Mesenteric fat pad (tissue), 1 donor: ENCODE data around the gene KRTAP3-1. TPM values are rescaled to one million over a fixed set of nuclear protein-coding genes. Genes with fewer than 3 reads are reported as not detected.
"Not testable (repeated sequence)": the region's sequence is repeated elsewhere in the genome, so short reads cannot be mapped to it uniquely, and the experiment has no call there.

ENCODE experiments used
- DNase-seq: peaks from one replicate; pipeline ENCODE4 v3.0.0-alpha.2; 2020; ENCODE audit warnings: low spot score
- long read RNA-seq: library from polyadenylated mRNA; unstranded; transcript quantifications from one replicate; pipeline ENCODE4 v2.0.0, GENCODE V29; 2020
- total RNA-seq: library from RNA; stranded (reverse); fragmentation: NEBNext Ultra II Directional; extraction: Animal tissue kit (Norgen Biotek cat#: 25700); gene quantifications from one replicate; pipeline ENCODE4 v1.2.1, GENCODE V29; 2021
- donor health status: DM: yes; HTN: yes; CAD: no.

Gene KRTAP3-1
- not detected for total RNA-seq
- long read RNA-seq = 0 reads

GRCh38 chr17:41008811-41009210, at the start of gene KRTAP3-1:
TSS of gene KRTAP3-1 (minus strand) at chr17:41009128. CDS start at chr17:41009074, 54 bp downstream.
- DNase-seq = no peak

DNA sequence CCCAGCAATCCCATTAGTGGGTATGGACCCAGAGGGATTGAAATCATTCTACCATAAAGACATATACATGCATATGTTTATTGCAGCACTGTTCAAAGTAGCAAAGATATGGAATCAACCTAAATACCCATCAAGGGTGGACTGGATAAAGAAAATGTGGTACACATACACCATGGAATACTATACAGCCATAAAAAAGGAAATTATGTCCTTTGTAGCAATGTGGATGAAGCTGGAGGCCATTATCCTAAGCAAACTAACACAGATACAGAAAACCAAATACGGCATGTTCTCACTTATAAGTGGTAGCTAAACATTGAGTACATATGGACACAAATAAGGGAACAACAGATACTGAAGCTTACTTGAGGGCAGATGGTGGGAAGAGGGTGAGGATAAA, 48.6 kb upstream of the KRTAP3-1 start:
- DNase-seq = no peak

DNA sequence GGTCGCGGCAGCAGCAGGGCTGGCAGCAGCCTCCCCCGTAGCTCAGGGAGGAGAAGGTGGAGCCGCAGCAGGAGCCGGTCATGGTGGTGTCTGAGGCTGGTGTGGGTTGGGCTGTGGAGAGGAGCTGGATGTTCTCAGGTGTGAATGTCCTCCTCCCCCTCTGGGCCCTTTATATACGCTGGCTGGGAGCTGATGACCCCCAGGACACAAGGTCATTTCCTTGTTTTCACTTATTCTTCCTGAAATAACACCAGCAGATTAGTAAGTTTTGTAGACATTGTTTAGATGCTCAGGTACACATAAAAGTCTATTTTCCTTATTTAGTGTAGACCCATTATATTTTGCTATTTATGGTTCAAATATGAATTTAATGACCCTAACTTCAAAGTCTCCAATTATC, 46.2 kb upstream of the KRTAP3-1 start, which contains the start of gene KRTAP2-2:
KRTAP2-2 (minus strand) TSS at position 101 of the 400 bp plus-strand sequence; CDS start at position 82, 19 bp downstream.
- DNase-seq = not testable (repeated sequence)

DNA sequence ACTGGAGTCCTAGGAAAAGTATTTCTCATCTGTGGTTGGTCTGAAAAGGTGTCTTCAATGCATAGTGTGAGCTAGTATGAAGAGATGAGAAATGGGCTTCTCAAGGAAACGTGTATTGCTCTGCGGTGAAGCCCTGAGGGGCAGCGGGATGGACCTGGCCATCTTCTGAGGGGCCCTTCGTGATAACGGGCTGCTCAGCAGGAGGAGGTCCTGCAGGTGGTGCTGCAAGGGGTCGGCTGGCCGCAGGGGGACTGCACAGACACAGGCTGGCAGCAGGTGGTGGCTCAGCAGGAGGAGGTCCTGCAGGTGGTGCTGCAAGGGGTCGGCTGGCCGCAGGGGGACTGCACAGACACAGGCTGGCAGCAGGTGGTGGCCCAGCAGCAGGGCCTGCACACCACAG, 45.6 kb upstream of the KRTAP3-1 start:
- DNase-seq = not testable (repeated sequence)

GRCh38 chr17:41054025-41054424, 45.1 kb upstream of the KRTAP3-1 start:
- no peak for DNase-seq

GRCh38 chr17:41052566-41052965, 43.6 kb upstream of the KRTAP3-1 start:
- no peak for DNase-seq

DNA sequence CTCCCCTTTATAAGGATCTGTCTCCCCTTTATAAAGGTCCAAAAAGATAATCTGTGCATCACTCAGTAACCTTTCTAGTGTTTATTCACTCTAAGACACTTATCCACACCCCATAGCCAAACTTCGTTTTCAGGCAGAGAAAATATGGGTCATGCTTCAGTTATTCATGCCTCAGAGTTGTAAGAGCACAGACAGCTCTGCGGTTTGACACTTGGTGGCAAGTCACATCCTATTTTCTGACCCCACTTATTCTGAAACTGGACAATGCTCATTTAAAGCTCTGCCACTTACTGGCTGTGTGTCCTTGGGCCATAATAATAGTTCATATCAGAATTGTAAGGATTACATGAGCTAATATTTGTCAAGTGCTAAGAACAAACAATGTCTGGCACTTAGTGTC, 40.2 kb upstream of the KRTAP3-1 start:
- DNase-seq = no peak

DNA sequence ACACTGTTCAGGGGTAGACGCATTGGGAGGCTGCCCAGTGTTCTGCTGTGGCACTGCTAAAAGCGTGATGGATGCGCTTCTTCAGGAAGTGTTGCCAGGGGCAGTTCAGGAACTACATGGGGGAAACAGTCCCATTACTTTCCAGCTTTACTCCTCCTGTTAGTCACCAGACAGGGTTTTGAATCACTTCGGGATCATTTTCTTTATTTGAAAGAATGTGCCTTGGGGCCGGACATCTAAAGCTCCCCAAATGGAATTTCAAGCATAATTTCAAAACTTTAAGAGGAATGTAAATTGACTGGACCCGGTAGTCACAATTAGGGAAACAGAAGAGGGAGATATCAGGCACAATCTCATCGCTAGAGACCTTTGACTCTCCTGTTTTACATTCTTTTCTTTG, 39.5 kb upstream of the KRTAP3-1 start:
- DNase-seq = no peak

DNA sequence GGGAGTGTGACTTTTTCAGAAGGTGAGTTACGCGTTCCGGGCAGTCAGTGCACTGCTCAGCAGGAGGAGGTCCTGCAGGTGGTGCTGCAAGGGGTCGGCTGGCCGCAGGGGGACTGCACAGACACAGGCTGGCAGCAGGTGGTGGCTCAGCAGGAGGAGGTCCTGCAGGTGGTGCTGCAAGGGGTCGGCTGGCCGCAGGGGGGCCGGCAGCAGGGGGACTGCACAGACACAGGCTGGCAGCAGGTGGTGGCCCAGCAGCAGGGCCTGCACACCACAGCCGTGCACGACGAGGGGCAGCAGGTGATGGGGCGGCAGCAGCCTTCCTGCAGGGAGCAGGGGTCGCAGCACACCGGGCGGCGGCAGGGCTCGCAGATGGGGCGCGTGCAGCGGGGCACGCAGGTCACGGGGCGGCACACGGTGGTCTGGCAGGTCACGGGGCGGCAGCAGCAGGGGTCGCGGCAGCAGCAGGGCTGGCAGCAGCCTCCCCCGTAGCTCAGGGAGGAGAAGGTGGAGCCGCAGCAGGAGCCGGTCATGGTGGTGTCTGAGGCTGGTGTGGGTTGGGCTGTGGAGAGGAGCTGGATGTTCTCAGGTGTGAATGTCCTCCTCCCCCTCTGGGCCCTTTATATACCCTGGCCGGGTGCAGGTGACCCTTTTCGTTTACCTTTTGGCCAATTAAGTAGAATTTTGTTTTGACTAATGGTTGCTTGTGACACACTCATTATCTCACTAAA, 38.0 kb upstream of the KRTAP3-1 start, which contains the start of gene KRTAP2-1:
KRTAP2-1 (minus strand) TSS at position 582 of the 731 bp plus-strand sequence; CDS start at position 533, 49 bp downstream.
- not testable (repeated sequence) for DNase-seq

GRCh38 chr17:41042953-41043352, 34.0 kb upstream of the KRTAP3-1 start:
- no peak for DNase-seq

DNA sequence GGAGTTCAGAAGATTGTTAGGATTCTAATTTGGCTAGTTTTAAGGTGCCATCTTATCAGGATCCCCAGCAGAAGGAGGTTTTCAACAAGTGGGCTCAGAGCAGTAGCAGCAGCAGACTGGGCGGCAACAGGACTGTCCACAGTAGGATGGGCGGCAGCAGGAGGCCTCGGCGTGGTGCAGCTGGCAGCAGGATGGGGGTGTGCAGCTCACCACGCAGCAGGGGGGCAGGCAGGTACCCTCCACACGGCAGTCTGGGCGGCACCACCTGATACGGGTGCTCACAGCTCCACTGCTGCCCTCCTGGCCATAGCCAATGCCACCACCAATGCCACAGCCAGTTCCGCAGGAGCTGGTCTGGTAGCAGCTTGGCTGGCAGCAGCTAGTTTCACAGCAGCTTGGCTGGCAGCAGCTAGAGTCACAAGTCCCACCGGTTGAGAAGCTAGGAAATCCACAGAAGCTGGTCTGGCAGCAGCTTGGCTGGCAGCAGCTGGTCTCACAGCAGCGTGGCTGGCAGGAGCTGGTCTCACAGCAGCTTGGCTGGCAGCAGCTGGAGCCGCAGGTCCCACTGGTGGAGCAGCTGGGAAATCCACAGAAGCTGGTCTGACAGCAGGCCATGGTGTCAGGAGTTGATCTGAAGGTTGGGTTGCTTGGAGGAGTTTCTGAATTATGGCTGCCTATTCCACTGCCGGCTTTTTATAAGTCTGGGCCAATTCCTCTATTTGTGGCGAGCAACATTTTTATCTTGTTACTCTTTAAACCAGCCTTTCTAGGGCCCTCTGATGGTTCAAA, 32.0 kb upstream of the KRTAP3-1 start, which contains the start of gene KRTAP1-1:
KRTAP1-1 (minus strand) TSS at position 668 of the 789 bp plus-strand sequence; CDS start at position 615, 53 bp downstream.
- not testable (repeated sequence) for DNase-seq

DNA sequence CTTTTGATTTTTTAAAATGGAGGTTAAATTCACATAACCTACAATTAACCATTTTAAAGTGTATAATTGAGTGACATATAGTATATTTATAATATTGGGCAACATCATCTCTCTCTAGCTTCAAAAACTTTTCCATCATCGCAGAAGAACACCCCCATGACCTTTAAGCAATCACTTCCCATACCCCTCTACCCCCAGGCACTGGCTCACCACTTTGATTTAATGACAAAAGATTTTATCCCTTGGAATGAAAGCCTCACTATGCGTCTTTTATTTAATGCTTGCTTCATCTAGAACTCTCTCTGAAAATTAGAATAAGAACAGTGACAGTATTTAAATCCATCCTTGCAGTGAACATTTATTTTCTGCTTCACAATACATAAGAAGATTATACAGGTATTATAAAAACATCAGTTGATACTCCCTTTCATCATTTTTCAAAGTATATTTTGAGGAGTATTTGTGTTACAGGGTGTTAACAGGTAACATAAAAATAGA, 29.0 kb upstream of the KRTAP3-1 start:
- no peak for DNase-seq

DNA sequence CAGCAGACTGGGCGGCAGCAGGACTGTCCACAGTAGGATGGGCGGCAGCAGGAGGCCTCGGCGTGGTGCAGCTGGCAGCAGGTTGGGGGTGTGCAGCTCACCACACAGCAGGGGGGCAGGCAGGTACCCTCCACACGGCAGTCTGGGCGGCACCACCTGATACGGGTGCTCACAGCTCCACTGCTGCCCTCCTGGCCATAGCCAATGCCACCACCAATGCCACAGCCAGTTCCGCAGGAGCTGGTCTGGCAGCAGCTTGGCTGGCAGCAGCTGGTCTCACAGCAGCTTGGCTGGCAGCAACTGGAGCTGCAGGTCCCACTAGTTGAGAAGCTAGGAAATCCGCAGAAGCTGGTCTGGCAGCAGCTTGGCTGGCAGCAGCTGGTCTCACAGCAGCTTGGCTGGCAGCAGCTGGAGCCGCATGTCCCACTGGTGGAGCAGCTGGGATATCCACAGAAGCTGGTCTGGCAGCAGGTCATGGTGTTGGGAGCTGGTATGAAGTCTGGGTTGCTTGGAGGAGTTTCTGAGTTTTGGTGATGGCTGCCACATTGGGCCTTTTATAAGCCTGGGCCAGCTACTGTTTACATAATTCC, 25.5 kb upstream of the KRTAP3-1 start, which contains the start of gene KRTAP1-3:
KRTAP1-3 (minus strand) TSS at position 529 of the 590 bp plus-strand sequence; CDS start at position 476, 53 bp downstream.
- DNase-seq = not testable (repeated sequence)

DNA sequence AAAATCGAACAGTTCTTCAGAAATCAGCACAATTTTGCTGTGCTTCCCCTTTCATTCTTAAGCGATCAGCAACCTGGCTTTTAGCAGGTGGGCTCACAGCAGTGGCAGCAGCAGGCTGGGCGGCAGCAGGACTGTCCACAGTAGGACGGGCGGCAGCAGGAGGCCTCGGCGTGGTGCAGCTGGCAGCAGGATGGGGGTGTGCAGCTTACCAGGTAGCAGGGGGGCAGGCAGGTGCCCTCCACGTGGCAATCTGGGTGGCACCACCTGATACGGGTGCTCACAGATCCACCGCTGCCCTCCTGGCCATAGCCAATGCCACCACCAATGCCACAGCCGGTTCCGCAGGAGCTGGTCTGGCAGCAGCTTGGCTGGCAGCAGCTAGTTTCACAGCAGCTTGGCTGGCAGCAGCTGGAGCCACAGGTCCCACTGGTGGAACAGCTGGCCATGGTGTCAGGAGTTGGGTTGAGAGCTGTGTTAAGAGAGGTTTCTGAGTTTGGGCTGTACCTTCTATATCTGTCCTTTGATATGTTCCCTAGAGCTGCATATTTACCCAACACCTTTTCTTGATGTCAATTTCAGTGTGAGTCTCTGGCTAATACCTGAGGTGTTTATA, 20.8 kb upstream of the KRTAP3-1 start, which contains the start of gene KRTAP1-4:
KRTAP1-4 (minus strand) TSS at position 563 of the 613 bp plus-strand sequence; CDS start at position 446, 117 bp downstream.
- no peak for DNase-seq

- no peak for DNase-seq
Observed at GRCh38 chr17:41026715-41027471, 18.0 kb upstream of the KRTAP3-1 start, which contains the start of gene KRTAP1-5. TSS of gene KRTAP1-5 (minus strand) at chr17:41027208. CDS start at chr17:41027155, 53 bp downstream.

- DNase-seq = no peak
Observed at GRCh38 chr17:41024697-41025096, 15.8 kb upstream of the KRTAP3-1 start.

- DNase-seq = no peak
Observed at GRCh38 chr17:41020336-41020735, 11.4 kb upstream of the KRTAP3-1 start.

DNA sequence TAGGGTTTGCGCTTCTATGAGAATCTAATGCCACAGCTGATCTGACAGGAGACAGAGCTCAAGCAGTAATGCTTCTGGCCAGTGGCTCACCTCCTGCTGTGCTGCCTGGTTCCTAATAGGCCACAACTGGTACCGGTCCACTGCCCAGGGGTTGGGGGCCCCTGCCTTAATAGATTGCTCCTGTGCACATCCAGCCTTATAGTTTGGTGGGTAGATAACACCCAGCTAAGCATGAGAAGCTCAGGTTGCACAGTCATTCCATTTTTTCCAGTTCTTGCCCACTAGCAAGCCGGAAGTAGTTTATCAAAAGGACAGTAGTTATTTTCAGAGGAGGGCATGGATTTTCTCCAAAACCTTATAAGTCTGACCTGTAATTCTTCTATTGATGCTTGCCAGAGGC, 10.5 kb upstream of the KRTAP3-1 start:
- no peak for DNase-seq

DNA sequence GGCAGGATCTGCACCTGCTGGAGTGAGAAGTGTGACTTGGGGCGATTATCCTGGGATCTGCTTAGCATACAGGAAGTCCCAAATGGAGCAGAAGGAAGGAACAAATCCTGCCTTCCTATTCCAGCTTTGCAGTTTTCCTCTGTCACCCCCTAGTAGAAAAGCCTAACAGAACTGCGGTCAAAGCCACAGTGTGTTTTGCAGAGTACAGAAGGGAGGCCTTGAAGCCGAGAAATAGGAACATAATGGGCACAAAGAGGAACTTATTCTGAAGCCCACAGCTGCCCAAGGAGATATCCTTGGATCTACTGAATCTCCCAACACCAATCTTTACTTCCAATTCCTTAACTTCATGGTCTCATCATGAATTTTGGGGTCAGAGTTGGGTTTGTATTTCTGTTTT, 9.6 kb upstream of the KRTAP3-1 start:
- no peak for DNase-seq
